Cerebellar cortex (tissue), 1 donor: ENCODE results near the gene GRAMD2A.

Experiments used
- DNase-seq: peaks from one replicate; pipeline ENCODE4 v3.0.0-alpha.2; 2015; ENCODE audit warnings: low spot score

GRAMD2A gene

DNA sequence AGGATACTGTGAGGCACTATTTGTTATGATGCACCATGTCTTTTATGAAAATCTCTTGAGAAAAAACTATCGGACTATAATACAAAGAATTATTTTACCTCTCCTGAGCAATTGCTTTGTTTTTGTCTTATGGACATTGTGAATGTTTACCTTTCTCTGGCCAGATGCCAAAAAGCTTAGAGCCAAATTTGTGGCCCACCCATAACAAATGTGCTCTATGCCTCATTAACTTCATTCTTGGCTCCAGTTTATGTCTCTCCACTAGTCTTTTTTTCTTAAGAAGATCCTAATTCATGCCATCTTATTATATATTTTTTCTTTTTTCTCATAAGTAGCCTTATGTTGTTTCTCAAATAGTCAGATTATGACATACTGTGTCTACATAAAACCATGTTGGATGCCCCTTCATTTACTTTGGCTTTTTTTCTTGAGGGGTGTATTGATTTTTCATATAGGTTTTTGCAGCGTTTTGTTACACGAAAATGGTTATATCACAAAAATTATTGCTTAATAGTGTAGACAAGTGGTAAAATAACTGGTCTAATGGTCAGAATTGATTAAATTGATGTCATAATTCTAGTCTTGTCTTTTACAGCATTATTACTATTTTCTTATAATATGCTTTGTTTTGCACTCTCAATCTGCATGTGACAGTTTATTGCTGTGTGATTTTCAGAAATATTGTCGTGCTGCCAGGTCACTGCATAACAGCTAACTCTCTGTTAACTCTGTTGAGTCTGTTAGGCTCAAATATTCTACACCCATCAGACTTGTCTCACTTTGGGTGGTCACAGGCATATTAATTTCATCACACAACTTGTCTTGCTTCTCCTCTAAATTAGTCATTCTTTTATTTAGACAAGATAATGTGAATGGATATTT lies 61.2 kb downstream of the GRAMD2A start:
- no peak for DNase-seq

DNA sequence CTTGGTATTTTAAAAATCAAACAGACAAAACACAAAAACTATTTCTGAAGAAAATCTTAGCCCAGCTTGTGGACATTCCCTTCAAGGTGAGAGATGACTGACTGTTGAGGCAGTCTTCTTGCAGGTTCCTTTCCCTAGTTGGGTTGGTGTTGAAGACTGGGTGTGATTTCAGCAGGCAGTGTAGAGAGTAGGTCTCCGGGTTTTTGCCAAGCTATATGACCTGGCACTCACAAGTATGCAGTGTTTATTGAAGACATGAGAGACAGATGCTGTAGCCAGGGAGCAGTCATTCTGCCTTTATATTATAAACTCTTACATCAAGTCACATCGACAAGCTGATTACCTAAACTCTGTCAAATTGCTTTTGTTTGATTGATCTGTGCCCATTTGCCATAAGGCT lies 61.9 kb downstream of the GRAMD2A start:
- DNase-seq, result no peak

DNA sequence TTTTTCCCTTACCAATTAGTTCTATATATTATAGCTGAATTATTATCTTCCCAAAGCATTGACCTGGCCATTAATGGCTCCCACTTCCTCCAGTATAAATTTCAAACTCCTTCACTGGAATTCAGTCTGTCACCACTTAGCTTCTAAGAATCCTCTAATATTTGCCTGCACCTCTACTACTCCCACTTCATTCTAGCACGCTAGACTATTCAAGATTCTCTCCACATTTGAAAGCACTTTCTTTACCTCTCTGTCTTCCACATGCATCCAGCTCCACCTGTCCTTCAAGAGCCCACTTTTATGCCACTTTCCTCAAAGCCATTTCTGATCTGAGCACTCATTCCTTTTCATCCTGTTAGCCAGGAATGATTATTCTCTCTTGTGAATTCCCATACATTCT lies 64.4 kb downstream of the GRAMD2A start:
- no peak for DNase-seq

DNA sequence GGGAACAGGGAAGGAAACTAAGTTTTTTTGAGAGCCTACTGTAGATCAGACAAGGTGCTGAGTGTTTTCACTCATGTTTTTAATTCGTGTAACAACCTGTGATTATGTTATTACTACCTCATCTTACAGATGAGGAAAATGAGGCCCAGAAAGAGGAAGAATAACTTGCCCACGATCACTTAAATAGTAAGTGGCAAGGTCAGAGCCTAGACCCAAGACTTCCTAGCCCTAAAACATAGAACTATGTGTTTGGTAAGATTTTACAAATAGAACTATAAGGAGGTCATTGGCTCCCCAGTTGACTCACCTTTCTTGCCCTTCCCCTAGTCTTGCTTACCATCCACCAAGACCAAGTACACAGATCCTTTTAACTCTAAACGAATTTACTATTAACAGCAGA lies 65.7 kb downstream of the GRAMD2A start:
- no peak for DNase-seq

DNA sequence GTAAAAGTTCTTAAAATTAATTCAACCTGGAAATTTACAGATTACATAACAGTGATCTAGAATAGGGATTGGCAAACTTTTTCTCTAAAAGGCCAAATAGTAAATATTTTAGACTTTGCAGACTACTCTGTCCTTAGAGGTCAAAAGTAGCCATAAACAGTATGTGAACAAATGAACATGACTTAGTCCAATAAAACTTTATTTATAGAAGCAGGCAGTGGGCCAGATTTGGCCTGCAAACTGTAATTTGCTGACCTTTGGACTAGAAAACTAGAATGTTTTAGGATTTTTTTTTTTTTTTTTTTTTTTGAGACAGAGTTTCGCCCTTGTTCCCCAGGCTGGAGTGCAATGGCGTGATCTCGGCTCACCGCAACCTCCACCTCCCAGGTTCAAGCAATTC lies 67.3 kb downstream of the GRAMD2A start:
- DNase-seq, result no peak

DNA sequence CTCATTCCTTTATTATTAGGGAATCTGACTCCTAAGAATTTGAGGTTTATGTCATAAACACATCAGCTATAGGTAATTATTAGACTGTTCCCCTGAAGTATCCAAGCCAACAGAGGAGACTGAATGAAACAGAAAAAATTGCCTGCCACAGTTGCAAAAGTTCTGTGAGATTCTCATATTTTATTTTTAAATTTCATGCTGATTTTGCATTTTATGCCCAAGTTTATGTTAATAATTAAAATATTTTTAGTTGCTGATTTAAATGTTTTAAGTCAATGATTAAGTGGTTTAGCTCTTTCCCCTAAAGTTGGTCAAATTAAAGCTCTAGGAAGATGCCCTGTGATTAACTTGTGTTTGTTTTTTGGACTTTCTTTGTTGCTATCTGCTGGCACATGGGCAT lies 69.2 kb downstream of the GRAMD2A start:
- DNase-seq, result no peak

DNA sequence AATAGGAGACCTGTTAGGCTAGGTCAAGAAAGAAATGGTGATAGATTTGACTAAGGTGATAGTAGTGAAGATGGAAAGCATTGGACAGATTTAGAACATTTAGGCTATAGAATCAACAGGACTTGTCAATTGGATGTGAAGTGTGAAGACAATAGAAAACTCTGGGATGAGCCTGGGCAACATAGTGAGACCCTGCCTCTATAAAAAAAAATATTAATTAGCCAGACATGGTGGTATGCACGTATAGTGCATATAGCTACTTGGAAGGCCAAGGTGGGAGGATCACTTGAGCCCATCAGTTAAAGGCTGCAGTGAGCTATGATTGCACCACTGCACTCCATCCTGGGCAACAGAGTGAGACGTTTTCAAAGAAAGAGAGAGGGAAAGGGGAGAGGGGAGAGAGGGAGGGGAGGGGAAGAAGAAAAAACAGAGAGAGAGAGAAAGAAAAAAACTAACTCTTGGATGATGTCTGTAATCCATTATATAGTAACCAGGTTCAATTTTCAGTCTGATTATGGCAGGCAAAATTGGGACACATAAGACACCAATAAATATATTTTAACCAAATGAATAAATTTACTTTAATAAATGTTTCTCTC lies 69.8 kb downstream of the GRAMD2A start:
- no peak for DNase-seq

DNA sequence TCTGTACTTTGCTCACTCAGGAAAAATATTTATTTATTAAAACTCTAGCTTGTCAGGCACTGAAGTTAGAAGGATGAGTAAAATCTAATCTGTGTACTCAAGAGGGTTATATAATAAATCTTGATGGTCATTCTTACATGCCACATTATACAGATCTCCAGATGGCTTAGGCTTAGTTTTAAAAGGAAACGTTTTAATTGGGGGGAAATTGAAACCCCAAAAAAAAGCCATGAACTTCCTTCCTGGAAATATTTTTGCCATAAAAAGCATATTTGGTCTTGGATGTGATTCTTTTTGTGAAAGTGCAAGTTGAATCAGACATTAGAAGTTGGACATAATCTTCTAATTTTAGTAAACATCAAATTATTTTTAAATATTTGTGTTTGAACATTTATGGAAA lies 73.4 kb downstream of the GRAMD2A start:
- no peak for DNase-seq

DNA sequence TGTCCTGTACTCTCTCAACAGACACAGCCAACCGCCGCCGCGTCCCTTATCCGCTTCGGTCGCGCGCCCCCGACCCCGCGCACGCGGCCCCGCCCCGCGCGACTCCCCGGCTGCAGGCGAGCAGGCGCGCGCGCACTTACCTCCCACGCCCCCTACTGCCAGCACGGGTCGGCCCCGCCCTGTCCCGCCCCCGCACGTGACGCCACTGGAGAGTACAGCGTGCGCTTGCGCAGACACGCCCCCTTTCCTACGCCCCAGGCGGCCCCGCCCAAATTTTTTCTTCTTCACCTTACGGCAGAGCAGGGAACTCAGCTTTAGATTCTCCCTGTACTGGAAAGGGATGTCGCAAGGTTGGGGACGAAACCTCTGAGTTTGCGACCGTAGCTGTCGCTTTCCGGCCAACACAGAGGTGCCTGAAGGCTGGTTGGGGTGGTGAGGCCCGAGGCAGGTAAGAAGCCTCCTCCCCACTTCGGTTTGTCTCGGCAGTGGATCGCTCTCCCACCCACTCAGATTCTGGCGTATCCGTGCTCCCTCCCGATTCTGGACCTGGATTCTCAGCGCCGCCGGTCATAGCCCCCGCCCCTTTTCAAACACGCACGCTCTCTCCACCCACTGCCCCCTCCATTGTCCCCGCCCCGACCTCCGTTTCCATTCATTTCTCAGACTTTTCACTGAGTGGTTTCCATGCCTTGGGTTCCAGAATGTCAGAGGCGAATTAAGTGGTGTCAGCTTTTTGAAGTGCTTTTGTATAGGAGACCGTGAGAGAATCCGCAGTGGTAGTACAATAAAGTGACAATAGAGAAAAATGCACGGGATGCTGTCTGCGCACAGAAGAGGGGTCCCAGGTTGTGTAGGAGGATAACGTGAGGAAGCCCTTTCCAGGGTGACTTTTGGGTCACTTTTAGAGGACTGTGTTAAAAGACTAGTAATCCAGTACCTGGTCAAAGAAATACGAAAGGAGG lies 79.3 kb downstream of the GRAMD2A start, which contains the start of the genes MYO9A and SENP8:
Gene MYO9A, minus strand, starts transcription at position 134 of the 962 bp plus-strand sequence. CDS start 71,587 bp downstream, outside the sequence.
Gene SENP8, plus strand, starts transcription at position 387 of the 962 bp plus-strand sequence. CDS start 21,221 bp downstream, outside the sequence.
- DNase-seq, result peak; percentile 99

DNA sequence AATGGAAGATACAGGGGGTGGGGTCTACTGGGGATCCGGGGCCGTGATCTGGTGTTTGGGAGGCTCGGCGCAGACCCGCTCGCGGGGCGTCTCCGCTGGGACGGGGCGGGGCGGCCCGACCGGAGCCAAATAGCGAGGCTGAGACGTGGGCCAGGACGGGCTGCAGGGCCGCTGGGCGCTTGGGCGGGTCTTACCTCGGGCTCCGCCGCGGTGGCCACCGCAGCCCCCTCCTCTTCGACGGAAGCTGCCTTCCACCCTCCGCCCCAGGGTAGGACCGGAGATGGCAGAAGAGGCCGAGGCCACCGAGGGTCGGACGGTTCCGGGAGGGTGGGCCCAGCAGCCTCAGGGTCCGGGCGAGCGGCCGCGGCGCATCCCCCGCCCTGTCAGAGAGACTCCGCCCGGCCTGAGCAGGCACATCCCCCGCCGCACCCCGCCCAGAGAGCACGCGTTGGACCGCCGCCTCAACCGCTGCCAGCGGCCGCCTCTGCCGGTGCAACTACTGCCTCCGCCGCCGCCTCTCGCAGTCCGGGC lies 80.0 kb downstream of the GRAMD2A start:
- DNase-seq, result peak; percentile 62

DNA sequence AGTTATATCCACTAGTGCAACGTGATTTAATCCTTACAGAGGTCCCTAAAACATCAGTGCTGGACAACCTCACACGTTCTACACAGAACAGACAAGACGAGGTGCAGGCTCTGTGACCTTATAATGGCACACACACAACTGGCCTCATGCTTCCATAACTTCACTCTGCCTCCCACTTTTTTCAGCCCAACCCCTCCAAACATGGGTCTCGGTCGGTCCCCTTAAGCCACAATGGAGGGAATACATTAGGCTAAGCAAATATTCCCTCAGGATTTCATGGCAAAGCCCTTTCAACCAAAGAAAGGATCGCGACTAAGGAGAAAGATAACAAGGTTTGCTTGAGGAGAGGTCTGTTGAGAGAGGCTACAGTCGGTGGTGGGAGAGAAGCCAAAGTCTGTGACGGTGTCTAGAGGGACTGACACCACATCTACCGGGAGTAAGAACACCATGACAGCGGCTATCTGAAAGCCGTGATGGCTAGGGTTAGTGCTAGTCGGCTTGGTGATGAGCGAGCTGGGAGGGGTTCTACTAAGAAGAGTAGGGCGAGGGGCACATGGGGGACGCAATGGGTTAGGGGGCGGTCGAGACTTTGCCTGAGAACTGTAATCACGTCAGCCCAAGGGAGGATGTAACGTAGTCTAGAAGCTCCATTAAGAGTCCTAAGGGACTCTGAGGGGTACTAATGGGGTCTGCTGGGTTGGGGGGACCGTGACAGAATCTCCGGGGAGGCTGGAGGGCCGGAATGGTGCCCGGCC lies 80.7 kb downstream of the GRAMD2A start:
- peak; percentile 59 for DNase-seq

DNA sequence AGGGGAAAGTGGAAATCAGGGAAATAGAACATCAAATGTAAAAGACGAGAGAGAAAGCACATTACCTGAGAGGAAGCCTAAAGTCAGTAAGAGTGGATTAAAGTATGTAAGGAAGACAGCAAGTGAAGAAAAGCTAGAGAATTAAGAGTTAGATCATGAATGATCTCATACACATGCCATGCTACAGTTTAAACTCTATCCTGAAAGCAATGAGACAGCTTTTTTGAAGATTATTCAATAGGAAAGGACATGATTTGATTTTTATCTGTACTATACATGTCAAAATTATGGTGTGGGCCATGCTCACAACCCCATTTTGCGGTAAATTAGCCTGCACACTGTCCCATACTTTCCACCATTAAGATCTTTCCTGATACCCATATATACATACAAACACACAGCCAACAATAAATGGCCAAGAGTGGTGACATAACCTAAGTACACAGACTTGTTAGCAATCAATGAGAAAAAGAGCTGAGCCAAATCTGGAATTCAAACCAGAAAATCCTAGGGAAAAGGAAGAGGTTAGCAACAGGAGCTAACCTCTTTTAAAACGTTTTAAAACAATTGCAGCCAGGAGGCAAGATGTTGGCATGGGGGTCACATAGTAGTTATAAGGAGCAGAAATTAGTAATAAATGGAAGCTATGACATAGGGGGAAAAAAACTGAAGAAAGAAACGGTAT lies 84.1 kb downstream of the GRAMD2A start:
- no peak for DNase-seq

DNA sequence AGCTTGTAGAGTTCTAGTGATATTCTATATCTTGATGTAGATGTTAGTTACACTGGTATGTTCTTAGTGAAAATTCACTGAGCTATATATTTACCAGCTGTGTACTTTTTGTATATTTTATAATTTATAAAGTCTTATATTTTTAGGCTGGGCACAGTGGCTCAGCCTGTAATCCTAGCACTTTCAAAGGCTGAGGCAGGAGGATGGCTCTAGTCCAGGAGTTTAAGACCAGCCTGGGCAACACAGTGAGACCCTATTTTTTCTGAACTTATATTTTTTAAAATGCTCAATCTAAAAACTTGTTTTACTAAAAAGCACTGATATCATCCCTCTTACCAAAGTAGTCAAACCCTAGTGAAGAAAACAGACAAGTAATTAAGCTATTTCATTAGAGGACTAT lies 84.8 kb downstream of the GRAMD2A start:
- no peak for DNase-seq

DNA sequence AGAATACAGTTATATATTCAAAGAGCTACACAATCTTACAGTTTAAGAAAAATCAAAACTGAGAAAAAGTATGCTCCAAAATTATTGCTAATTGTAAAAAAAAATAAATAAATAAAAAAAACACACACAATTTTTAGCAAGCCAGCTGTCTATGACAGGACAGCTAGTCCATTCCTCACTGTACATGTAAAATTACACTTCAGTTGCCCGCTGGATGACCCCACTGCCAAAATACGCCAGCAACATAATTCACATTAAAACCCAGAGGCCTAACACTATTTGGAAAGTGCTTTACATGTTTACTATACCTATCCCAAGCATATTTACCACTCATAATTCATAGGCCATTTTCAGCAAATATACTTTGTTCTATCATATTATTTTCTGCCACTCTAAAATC lies 85.5 kb downstream of the GRAMD2A start:
- no peak for DNase-seq

DNA sequence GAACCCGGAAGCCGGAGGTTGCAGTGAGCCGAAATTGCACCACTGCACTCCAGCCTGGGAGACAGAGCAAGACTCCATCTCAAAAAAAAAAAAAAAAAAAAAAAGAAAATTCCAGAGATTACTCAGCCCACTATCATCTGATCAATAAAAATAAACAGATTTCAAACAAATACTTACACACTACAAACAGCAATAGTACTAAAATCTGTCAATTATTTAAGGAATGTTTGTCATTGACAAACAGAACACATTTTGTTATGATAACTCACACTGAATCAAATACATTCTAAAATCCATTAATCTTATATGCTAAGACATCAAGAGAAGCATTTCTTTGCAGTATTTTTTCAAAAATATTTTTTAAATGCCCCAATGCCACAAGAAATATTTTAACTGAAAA lies 87.2 kb downstream of the GRAMD2A start:
- DNase-seq, result no peak
